Measurements from ENCODE around the gene GOLIM4. TPM values are rescaled to one million over a fixed set of nuclear protein-coding genes. Genes with fewer than 3 reads are reported as not detected.

Gene GOLIM4
- total RNA-seq, 4 donors from 2014 or later: 13.0 to 20.8 (median 17.8) TPM

DNA sequence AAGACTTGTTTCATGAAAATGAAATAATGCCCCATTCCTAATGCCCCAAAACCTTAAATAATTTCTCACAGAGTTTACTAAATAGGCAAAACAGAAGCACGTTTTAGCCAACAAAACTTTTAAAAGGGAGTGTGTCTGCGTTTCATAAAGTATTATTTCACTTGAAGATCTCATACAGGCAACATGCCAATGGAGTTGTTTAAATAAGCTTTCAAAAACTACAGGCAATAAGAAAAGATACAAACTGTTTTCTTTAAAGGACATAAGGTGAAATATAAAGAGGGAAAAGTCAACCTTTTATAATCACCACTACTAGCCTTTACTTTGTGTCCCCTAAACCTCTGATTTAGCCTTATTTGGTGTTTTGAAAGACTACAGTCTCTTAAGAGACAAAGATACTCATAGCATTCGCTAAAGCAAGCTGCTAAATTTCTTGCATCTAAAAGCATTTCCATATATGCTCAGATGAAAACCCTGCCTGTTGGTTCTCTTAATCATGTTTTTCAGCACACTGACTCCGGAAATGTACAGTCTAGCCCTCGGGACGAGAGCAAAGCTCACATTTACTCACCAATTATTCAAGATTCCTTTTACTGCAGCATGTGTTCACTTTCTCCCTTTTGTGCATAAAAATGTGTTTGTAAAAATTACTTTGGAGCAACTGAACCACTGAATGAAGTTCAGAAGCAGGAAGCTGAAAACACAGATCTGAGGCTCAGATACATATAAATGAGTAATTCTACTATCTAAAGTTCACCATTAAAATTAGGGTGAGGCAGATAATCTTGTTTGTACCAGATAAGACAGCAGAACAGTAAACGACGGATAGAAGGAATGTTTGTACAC, 119.0 kb downstream of the GOLIM4 start:
- no peaks in the 10 kb centered on the region for H3K4me1 ChIP-seq
- no peak overlapping the region for H3K4me3 ChIP-seq
- in situ Hi-C loops (cut with MboI; ENCODE audit: low sequenced_read_pairs in 4 of 4) (no loop called here), intact Hi-C loops (cut with DNase I; ENCODE audit: low total_unique reads) (no loop called here)
- no peaks in the 10 kb centered on the region for H3K27me3 ChIP-seq
- no peak for ATAC-seq
- DNase-seq: no peak
- no peaks in the 10 kb centered on the region for H3K9me3 ChIP-seq
- H3K27ac ChIP-seq: no peak overlapping the region
- H3K36me3 ChIP-seq: no peaks in the 10 kb centered on the region
- TF ChIP-seq, protein P1, sequence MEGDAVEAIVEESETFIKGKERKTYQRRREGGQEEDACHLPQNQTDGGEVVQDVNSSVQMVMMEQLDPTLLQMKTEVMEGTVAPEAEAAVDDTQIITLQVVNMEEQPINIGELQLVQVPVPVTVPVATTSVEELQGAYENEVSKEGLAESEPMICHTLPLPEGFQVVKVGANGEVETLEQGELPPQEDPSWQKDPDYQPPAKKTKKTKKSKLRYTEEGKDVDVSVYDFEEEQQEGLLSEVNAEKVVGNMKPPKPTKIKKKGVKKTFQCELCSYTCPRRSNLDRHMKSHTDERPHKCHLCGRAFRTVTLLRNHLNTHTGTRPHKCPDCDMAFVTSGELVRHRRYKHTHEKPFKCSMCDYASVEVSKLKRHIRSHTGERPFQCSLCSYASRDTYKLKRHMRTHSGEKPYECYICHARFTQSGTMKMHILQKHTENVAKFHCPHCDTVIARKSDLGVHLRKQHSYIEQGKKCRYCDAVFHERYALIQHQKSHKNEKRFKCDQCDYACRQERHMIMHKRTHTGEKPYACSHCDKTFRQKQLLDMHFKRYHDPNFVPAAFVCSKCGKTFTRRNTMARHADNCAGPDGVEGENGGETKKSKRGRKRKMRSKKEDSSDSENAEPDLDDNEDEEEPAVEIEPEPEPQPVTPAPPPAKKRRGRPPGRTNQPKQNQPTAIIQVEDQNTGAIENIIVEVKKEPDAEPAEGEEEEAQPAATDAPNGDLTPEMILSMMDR (IDR thresholded peaks at IDR 0.05 in 4 of 5, conservative IDR thresholded peaks at IDR 0.05 in 1 of 5): no peak
- TF ChIP-seq POLR2A (IDR thresholded peaks at IDR 0.05): no peak

DNA sequence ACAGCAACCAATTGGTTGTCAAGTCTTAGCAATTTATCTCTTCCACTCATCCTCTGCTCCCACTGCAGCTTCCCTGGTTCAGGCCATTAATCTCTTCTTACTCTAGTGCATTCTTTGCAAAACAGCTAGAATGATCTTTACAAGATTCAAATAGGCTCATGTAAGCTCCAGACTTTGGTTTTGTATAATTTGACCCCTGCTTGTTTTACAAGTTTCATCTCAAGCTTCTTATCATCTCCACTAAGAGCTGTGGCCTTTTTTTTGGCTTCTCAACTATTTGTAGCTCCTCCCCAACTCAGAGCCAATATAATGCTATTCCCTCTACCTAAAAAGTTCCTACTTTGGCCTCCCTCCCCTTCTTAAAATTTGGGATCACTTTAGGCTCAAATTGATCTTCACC, 121.8 kb downstream of the GOLIM4 start:
- DNase-seq: no peak
- intact Hi-C loops (cut with DNase I; ENCODE audit: low total_unique reads): no loop called here
- H3K27me3 ChIP-seq: no peaks in the 10 kb centered on the region
- no peak overlapping the region for H3K4me3 ChIP-seq
- H3K9me3 ChIP-seq: no peaks in the 10 kb centered on the region
- TF ChIP-seq, protein P1 (IDR thresholded peaks at IDR 0.05 in 4 of 5, conservative IDR thresholded peaks at IDR 0.05 in 1 of 5): no peak
- TF ChIP-seq POLR2A (IDR thresholded peaks at IDR 0.05): no peak
- no peak overlapping the region for H3K27ac ChIP-seq
- no peak for ATAC-seq
- H3K4me1 ChIP-seq: no peaks in the 10 kb centered on the region
- in situ Hi-C loops (cut with MboI; ENCODE audit: low sequenced_read_pairs in 4 of 4): no loop called here
- no peaks in the 10 kb centered on the region for H3K36me3 ChIP-seq

DNA sequence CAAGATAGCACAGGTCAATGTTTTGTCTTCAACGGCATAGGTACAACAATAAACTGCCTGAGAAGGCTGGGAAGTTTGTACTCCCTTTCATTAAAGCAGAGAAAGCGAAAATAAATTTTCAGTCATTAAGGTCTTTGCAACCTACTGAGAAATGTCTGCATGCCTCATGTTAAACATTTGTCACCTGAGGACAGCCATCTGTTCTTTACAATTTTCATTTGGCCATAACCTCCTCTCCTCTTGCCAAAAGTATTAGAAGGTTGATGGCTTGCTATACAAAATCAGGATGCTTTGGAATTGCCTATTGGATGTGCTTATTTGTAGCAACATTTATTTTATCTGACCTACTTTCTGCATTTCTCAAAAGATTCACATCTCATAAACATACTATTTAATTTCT, 122.7 kb downstream of the GOLIM4 start:
- intact Hi-C loops (cut with DNase I; ENCODE audit: low total_unique reads) (no loop called here), in situ Hi-C loops (cut with MboI; ENCODE audit: low sequenced_read_pairs in 4 of 4) (no loop called here)
- TF ChIP-seq POLR2A (IDR thresholded peaks at IDR 0.05): no peak
- TF ChIP-seq, protein P1 (IDR thresholded peaks at IDR 0.05 in 4 of 5, conservative IDR thresholded peaks at IDR 0.05 in 1 of 5): no peak
- H3K9me3 ChIP-seq: no peaks in the 10 kb centered on the region
- ATAC-seq: no peak
- no peaks in the 10 kb centered on the region for H3K27me3 ChIP-seq
- H3K4me3 ChIP-seq: no peak overlapping the region
- no peaks in the 10 kb centered on the region for H3K4me1 ChIP-seq
- no peak for DNase-seq
- H3K27ac ChIP-seq: no peak overlapping the region
- H3K36me3 ChIP-seq: no peaks in the 10 kb centered on the region

DNA sequence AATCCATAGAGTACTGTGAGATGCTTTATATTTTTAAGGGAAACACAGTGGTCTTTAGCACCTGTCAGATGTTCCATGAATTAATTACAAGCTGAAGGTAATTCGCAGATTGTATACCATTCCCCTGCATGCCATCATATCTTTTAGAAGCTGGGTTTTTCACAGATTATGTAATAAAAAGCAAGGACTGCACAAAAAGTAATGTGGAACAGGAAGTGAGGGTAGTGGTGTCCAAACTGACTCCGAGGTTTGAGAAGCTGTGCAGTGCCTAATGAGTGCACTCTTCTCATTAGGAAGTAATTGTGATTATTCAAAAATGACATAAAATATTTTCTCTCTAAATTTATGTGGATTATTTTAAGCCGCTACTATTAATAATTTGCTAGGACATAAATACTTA, 123.2 kb downstream of the GOLIM4 start:
- H3K9me3 ChIP-seq: no peaks in the 10 kb centered on the region
- no peak overlapping the region for H3K4me3 ChIP-seq
- no peak for ATAC-seq
- H3K27me3 ChIP-seq: no peaks in the 10 kb centered on the region
- TF ChIP-seq POLR2A (IDR thresholded peaks at IDR 0.05): no peak
- TF ChIP-seq, protein P1 (IDR thresholded peaks at IDR 0.05 in 4 of 5, conservative IDR thresholded peaks at IDR 0.05 in 1 of 5): no peak
- intact Hi-C loops (cut with DNase I; ENCODE audit: low total_unique reads) (no loop called here), in situ Hi-C loops (cut with MboI; ENCODE audit: low sequenced_read_pairs in 4 of 4) (no loop called here)
- H3K36me3 ChIP-seq: no peaks in the 10 kb centered on the region
- H3K27ac ChIP-seq: no peak overlapping the region
- no peak for DNase-seq
- no peaks in the 10 kb centered on the region for H3K4me1 ChIP-seq
